ENCODE measurements around the gene PRPF6. TPM values are rescaled to one million over a fixed set of nuclear protein-coding genes. Genes with fewer than 3 reads are reported as not detected.
A peak's percentile ranks its signal among the peaks of the same experiment; 100 is the strongest.

PRPF6 gene
- total and polyA plus RNA-seq, 2 of the 13 experiments (the other 11 are each of a cell fraction or from before 2014, with no cell fraction given): 63.7 to 101 TPM

- TF ChIP-seq AGO1 (IDR thresholded peaks at IDR 0.05; ENCODE audit: low read depth, low read length, poor library complexity, severe bottlenecking): peak; percentile 13
- no peak for TF ChIP-seq RBM39 (IDR thresholded peaks at IDR 0.05; ENCODE audit: low read depth, low read length, poor library complexity, severe bottlenecking)
- no peak; the same call in 1 of the 2 replicates for TF ChIP-seq ZNF354B (CRISPR knock-in tag; IDR thresholded peaks at IDR 0.05)
- TF ChIP-seq NR2C2 (CRISPR knock-in tag; IDR thresholded peaks at IDR 0.05; ENCODE audit: borderline replicate concordance): no peak
- TF ChIP-seq ZIK1 (CRISPR knock-in tag; IDR thresholded peaks at IDR 0.05; ENCODE audit: borderline replicate concordance, low read depth): no peak
- TF ChIP-seq, protein P1, sequence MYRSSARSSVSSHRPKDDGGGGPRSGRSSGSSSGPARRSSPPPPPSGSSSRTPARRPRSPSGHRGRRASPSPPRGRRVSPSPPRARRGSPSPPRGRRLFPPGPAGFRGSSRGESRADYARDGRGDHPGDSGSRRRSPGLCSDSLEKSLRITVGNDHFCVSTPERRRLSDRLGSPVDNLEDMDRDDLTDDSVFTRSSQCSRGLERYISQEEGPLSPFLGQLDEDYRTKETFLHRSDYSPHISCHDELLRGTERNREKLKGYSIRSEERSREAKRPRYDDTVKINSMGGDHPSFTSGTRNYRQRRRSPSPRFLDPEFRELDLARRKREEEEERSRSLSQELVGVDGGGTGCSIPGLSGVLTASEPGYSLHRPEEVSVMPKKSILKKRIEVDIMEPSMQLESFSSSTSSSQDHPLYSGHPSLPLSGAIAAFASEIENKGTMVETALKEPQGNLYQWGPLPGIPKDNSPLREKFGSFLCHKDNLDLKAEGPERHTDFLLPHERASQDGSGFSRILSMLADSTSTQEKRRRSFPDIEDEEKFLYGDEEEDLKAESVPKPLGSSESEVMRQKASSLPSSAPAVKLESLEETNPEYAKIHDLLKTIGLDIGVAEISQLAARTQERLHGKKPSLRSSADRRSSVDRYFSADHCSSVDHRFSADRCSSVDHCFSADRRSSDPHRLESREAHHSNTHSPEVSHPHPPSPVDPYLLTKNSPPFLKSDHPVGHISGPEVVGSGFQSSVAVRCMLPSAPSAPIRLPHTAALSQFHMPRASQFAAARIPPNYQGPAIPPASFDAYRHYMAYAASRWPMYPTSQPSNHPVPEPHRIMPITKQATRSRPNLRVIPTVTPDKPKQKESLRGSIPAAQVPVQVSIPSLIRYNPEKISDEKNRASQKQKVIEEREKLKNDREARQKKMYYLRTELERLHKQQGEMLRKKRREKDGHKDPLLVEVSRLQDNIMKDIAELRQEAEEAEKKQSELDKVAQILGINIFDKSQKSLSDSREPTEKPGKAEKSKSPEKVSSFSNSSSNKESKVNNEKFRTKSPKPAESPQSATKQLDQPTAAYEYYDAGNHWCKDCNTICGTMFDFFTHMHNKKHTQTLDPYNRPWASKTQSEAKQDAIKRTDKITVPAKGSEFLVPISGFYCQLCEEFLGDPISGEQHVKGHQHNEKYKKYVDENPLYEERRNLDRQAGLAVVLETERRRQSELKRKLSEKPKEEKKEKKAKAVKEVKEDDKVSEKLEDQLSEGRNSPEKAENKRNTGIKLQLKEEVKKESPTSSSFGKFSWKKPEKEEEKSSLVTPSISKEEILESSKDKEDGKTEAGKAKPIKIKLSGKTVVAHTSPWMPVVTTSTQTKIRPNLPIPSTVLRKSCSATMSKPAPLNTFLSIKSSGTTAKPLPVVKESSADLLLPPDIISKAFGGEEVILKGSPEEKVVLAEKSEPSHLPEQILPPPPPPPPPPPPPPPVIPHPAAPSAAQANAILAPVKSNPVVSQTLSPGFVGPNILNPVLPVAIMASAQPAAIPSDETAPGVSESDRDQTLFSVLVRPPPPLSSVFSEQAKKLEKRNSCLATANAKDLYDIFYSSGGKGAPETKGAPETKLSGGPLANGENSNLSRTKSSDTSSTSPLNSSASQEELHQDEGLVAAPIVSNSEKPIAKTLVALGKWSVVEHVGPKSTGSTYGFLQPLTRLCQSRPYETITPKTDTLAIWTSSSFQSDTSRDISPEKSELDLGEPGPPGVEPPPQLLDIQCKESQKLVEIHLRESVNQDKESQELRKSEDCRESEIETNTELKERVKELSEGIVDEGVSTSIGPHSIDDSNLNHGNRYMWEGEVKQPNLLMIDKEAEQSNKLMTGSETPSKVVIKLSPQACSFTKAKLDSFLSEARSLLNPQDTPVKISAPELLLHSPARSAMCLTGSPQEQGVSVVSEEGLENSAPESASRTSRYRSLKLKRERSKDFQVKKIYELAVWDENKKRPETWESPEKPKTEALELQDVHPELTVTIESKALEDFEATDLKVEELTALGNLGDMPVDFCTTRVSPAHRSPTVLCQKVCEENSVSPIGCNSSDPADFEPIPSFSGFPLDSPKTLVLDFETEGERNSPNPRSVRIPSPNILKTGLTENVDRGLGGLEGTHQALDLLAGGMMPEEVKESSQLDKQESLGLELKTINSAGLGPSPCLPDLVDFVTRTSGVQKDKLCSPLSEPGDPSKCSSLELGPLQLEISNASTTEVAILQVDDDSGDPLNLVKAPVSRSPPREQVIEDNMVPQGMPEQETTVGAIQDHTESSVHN (CRISPR knock-in tag; IDR thresholded peaks at IDR 0.05): no peak
- no peak for TF ChIP-seq TRAFD1 (CRISPR knock-in tag; IDR thresholded peaks at IDR 0.05; ENCODE audit: borderline replicate concordance)
- no peak for TF ChIP-seq ARNT2 (CRISPR knock-in tag; IDR thresholded peaks at IDR 0.05; ENCODE audit: low read depth)
- TF ChIP-seq NFKB2 (CRISPR knock-in tag; IDR thresholded peaks at IDR 0.05; ENCODE audit: borderline replicate concordance): no peak
- TF ChIP-seq MLLT10 (CRISPR knock-in tag; IDR thresholded peaks at IDR 0.05): no peak
- TF ChIP-seq ZFP36L1 (CRISPR knock-in tag; IDR thresholded peaks at IDR 0.05): no peak
- TF ChIP-seq, protein P2, sequence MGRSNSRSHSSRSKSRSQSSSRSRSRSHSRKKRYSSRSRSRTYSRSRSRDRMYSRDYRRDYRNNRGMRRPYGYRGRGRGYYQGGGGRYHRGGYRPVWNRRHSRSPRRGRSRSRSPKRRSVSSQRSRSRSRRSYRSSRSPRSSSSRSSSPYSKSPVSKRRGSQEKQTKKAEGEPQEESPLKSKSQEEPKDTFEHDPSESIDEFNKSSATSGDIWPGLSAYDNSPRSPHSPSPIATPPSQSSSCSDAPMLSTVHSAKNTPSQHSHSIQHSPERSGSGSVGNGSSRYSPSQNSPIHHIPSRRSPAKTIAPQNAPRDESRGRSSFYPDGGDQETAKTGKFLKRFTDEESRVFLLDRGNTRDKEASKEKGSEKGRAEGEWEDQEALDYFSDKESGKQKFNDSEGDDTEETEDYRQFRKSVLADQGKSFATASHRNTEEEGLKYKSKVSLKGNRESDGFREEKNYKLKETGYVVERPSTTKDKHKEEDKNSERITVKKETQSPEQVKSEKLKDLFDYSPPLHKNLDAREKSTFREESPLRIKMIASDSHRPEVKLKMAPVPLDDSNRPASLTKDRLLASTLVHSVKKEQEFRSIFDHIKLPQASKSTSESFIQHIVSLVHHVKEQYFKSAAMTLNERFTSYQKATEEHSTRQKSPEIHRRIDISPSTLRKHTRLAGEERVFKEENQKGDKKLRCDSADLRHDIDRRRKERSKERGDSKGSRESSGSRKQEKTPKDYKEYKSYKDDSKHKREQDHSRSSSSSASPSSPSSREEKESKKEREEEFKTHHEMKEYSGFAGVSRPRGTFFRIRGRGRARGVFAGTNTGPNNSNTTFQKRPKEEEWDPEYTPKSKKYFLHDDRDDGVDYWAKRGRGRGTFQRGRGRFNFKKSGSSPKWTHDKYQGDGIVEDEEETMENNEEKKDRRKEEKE (IDR thresholded peaks at IDR 0.05): no peak
- no peak for TF ChIP-seq ZNF724P (CRISPR knock-in tag; IDR thresholded peaks at IDR 0.05; ENCODE audit: borderline replicate concordance)
- TF ChIP-seq SAFB2 (CRISPR knock-in tag; IDR thresholded peaks at IDR 0.05; ENCODE audit: borderline replicate concordance, low read depth): no peak
- no peak for TF ChIP-seq KDM5B (CRISPR knock-in tag; IDR thresholded peaks at IDR 0.05; ENCODE audit: borderline replicate concordance)
- no peak for TF ChIP-seq HDAC6 (IDR thresholded peaks at IDR 0.05; ENCODE audit: low read depth, low read length)
- no peak for TF ChIP-seq PAWR (CRISPR knock-in tag; IDR thresholded peaks at IDR 0.05; ENCODE audit: borderline replicate concordance)
Measured at GRCh38 chr20:64065974-64066343, 85.0 kb downstream of the PRPF6 start (continued).

Measured in HepG2 (cell line).